H9 (cell line): Measurements from ENCODE around the gene SYP. TPM values are rescaled to one million over a fixed set of nuclear protein-coding genes. Genes with fewer than 3 reads are reported as not detected.

Experiments
- DNase-seq: peaks from one replicate; pipeline ENCODE4 v3.0.0-alpha.2; 2017
- H2AFZ ChIP-seq: one replicate; pipeline ENCODE4 v1.6.1; 2013; ENCODE audit warnings: mild to moderate bottlenecking, low read length, control low read depth, moderate library complexity
- H2AK5ac ChIP-seq: 2 replicates; pipeline ENCODE4 v1.6.1; 2013; ENCODE audit warnings: low read length, control low read depth, mixed read lengths; ENCODE audit not compliant: insufficient read length
- H2BK120ac ChIP-seq: one replicate; pipeline ENCODE4 v1.6.1; 2013; ENCODE audit warnings: low read depth, mild to moderate bottlenecking, low read length, control low read depth, inconsistent platforms; ENCODE audit not compliant: poor library complexity, severe bottlenecking
- H2BK12ac ChIP-seq: 2 replicates; pipeline ENCODE4 v1.6.1; 2013; ENCODE audit warnings: low read length, control low read depth, mixed read lengths, low read depth; ENCODE audit not compliant: insufficient read length
- H2BK15ac ChIP-seq: 2 replicates; pipeline ENCODE4 v1.6.1; 2013; ENCODE audit warnings: low read depth, low read length, control low read depth
- H2BK20ac ChIP-seq: one replicate; pipeline ENCODE4 v1.6.1; 2013; ENCODE audit warnings: low read depth, mild to moderate bottlenecking, low read length, control low read depth, inconsistent platforms; ENCODE audit not compliant: poor library complexity, severe bottlenecking
- H2BK5ac ChIP-seq: 2 replicates; pipeline ENCODE4 v1.6.1; 2013; ENCODE audit warnings: low read length, control low read depth, mixed read lengths; ENCODE audit not compliant: insufficient read length
- H3K14ac ChIP-seq: 2 replicates; pipeline ENCODE4 v1.6.1; 2013; ENCODE audit warnings: low read length, control low read depth; ENCODE audit not compliant: insufficient read depth
- H3K18ac ChIP-seq: 2 replicates; pipeline ENCODE4 v1.6.1; 2013; ENCODE audit warnings: low read depth, mild to moderate bottlenecking, mixed read lengths, low read length, control low read depth; ENCODE audit not compliant: insufficient read length
- H3K23ac ChIP-seq: 2 replicates; pipeline ENCODE4 v1.6.1; 2013; ENCODE audit warnings: low read length, control low read depth, mixed read lengths, low read depth; ENCODE audit not compliant: insufficient read length
- H3K23me2 ChIP-seq: 2 replicates; pipeline ENCODE4 v1.6.1; 2013; ENCODE audit warnings: low read depth, mild to moderate bottlenecking, mixed read lengths, low read length, control low read depth; ENCODE audit not compliant: insufficient read length, poor library complexity, severe bottlenecking
- H3K27ac ChIP-seq: 2 replicates; pipeline ENCODE4 v1.5.1; 2013; ENCODE audit warnings: low read length, control low read depth, mixed read lengths, low read depth; ENCODE audit not compliant: insufficient read length
- H3K27me3 ChIP-seq: 2 replicates; pipeline ENCODE4 v1.6.1; 2013; ENCODE audit warnings: low read length, control low read depth, inconsistent platforms; ENCODE audit not compliant: insufficient read depth
- H3K4ac ChIP-seq: 2 replicates; pipeline ENCODE4 v1.6.1; 2013; ENCODE audit warnings: low read depth, mild to moderate bottlenecking, control low read depth, inconsistent platforms, low read length, moderate library complexity
- H3K4me1 ChIP-seq: 2 replicates; pipeline ENCODE4 v1.6.1; 2013; ENCODE audit warnings: low read length, control low read depth, inconsistent platforms; ENCODE audit not compliant: insufficient read depth
- H3K4me2 ChIP-seq: 2 replicates; pipeline ENCODE4 v1.6.1; 2013; ENCODE audit warnings: low read length, control low read depth, mixed read lengths; ENCODE audit not compliant: insufficient read length, insufficient read depth
- H3K56ac ChIP-seq: 2 replicates; pipeline ENCODE4 v1.6.1; 2013; ENCODE audit warnings: low read depth, mild to moderate bottlenecking, mixed read lengths, low read length, control low read depth; ENCODE audit not compliant: insufficient read length
- H3K79me1 ChIP-seq: 2 replicates; pipeline ENCODE4 v1.6.1; 2013; ENCODE audit warnings: low read depth, mild to moderate bottlenecking, moderate library complexity, low read length, control low read depth, inconsistent platforms; ENCODE audit not compliant: insufficient read depth, poor library complexity, severe bottlenecking
- H3K79me2 ChIP-seq: 2 replicates; pipeline ENCODE4 v1.6.1; 2013; ENCODE audit warnings: low read length, control low read depth, inconsistent platforms; ENCODE audit not compliant: insufficient read depth
- H3K9ac ChIP-seq: 2 replicates; pipeline ENCODE4 v1.6.1; 2013; ENCODE audit warnings: low read length, control low read depth, mixed read lengths; ENCODE audit not compliant: insufficient read length; ENCODE audit errors: extremely low read depth
- H3K9me3 ChIP-seq: one replicate; pipeline ENCODE4 v1.6.1; 2013; ENCODE audit warnings: low read depth, low read length, inconsistent platforms; ENCODE audit not compliant: control insufficient read depth
- H3T11ph ChIP-seq: one replicate; pipeline ENCODE4 v1.6.1; 2013; ENCODE audit warnings: mild to moderate bottlenecking, low read length, control low read depth, inconsistent platforms
- H4K20me1 ChIP-seq: one replicate; pipeline ENCODE4 v1.6.1; 2013; ENCODE audit not compliant: control insufficient read depth, insufficient read length, insufficient read depth
- H4K5ac ChIP-seq: 2 replicates; pipeline ENCODE4 v1.6.1; 2013; ENCODE audit warnings: low read depth, mild to moderate bottlenecking, mixed read lengths, low read length, control low read depth; ENCODE audit not compliant: insufficient read length
- H4K8ac ChIP-seq: replicated peaks from 2 replicates; pipeline ENCODE4 v1.6.1; 2013; ENCODE audit warnings: low read length, control low read depth, mixed read lengths, low read depth; ENCODE audit not compliant: insufficient read length
- H4K91ac ChIP-seq: 2 replicates; pipeline ENCODE4 v1.6.1; 2013; ENCODE audit warnings: low read depth, mild to moderate bottlenecking, moderate library complexity, mixed read lengths, low read length, control low read depth; ENCODE audit not compliant: insufficient read length
- H3K27ac Mint-ChIP-seq, 3 experiments: 2 replicates in 2 of 3; 3 replicates in 1 of 3; pipeline ENCODE4 v1.8.0; 2020 to 2021; ENCODE audit warnings: mixed read lengths in 3 of 3, mild to moderate bottlenecking in 1 of 3, moderate library complexity in 1 of 3
- H3K27me3 Mint-ChIP-seq: 2 replicates; pipeline ENCODE4 v1.8.0; 2021; ENCODE audit warnings: low read depth, mild to moderate bottlenecking, moderate library complexity, mixed read lengths
- H3K36me3 Mint-ChIP-seq, 3 experiments: 2 replicates in 2 of 3; 3 replicates in 1 of 3; pipeline ENCODE4 v1.8.0; 2020 to 2021; ENCODE audit warnings: low read depth in 3 of 3, mixed read lengths in 3 of 3; ENCODE audit not compliant: insufficient read depth in 1 of 3
- H3K4me1 Mint-ChIP-seq, 2 experiments: 2 replicates each; pipeline ENCODE4 v1.8.0; 2020; ENCODE audit warnings: mixed read lengths in 2 of 2
- H3K4me3 Mint-ChIP-seq, 2 experiments: 2 replicates in 1 of 2; 3 replicates in 1 of 2; pipeline ENCODE4 v1.8.0; 2020 to 2021; ENCODE audit warnings: mild to moderate bottlenecking in 2 of 2, mixed read lengths in 2 of 2, moderate library complexity in 1 of 2
- H3K9me3 Mint-ChIP-seq, 2 experiments: 2 replicates in 1 of 2; 3 replicates in 1 of 2; pipeline ENCODE4 v1.8.0; 2020; ENCODE audit warnings: mild to moderate bottlenecking in 2 of 2, mixed read lengths in 2 of 2, moderate library complexity in 1 of 2
- CTCF ChIP-seq: fragments of 200-600 bp; sonication (generic); conservative IDR thresholded peaks from 3 replicates; pipeline ENCODE4 v1.8.0; 2021; ENCODE audit warnings: antibody characterized with exemption, mild to moderate bottlenecking
- WGBS: extraction: QIAGEN DNeasy Blood & Tissue Kit; methylation state at CpG from one replicate; pipeline ENCODE4 v1.1.7; 2013; ENCODE audit warnings: missing lambda C conversion rate, low lambda C conversion rate, mixed read lengths; ENCODE audit not compliant: insufficient read length; ENCODE audit errors: extremely low coverage; 5-methylcytosine and 5-hydroxymethylcytosine counted together
- total RNA-seq: library from RNA; stranded (reverse); gene quantifications from 2 replicates; pipeline ENCODE4 v1.2.1, GENCODE V29; 2021

The SYP gene
- total RNA-seq, 1 experiment from 2014 or later: 1.8 TPM

DNA sequence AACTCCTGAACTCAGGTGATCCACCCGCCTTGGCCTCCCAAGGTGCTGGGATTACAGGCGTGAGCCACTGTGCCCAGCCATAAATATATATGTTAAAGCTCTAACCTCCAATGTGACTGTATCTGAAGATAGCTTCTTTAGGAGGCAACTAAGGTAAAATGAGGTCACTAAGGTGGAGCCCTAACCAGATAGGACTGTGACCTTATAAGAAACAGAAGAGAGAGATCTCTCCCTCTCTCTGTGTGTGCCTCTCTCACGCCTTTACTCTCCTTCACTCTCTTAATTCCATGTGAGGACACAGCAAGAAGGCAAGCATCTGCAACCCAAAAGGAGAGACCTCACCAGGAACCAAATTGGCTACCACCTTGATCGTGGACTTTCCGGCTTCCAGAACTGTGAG lies 38.4 kb downstream of the SYP start:
- H3K4me3 Mint-ChIP-seq: peak overlapping the region in 1 of 2 experiments; percentile 28; a peak in 1 of 5 replicates
- H3K27me3 Mint-ChIP-seq: peaks cover 30% of the 10 kb centered on the region
- no peak overlapping the region for H3T11ph ChIP-seq
- no peak overlapping the region for H2BK12ac ChIP-seq
- H3K79me1 ChIP-seq: no peaks in the 10 kb centered on the region
- peaks cover 0 to 4% (median 2%) of the 10 kb centered on the region in 3 experiments; a peak in 2 of 7 replicates for H3K36me3 Mint-ChIP-seq
- DNase-seq: no peak
- H4K20me1 ChIP-seq: no peaks in the 10 kb centered on the region
- no peak overlapping the region for H3K4ac ChIP-seq
- H3K18ac ChIP-seq: no peak overlapping the region
- TF ChIP-seq CTCF: no peak
- H3K27ac ChIP-seq: no peak overlapping the region
- H4K5ac ChIP-seq: no peak overlapping the region
- H3K14ac ChIP-seq: no peak overlapping the region
- H2BK15ac ChIP-seq: no peak overlapping the region
- peaks cover 4 to 15% of the 10 kb centered on the region in 2 experiments for H3K4me1 Mint-ChIP-seq
- H2BK5ac ChIP-seq: no peak overlapping the region
- no peaks in the 10 kb centered on the region for H3K4me1 ChIP-seq
- H2AFZ ChIP-seq: no peak overlapping the region
- H3K27ac Mint-ChIP-seq: no peak overlapping the region
- H3K79me2 ChIP-seq: no peaks in the 10 kb centered on the region
- peaks cover 16% of the 10 kb centered on the region for H3K9me3 ChIP-seq
- peaks cover 58 to 67% of the 10 kb centered on the region in 2 experiments for H3K9me3 Mint-ChIP-seq
- no peak overlapping the region for H2BK20ac ChIP-seq
- H3K4me2 ChIP-seq: no peak overlapping the region
- no peaks in the 10 kb centered on the region; the same call in 1 of the 2 replicates for H3K27me3 ChIP-seq
- no peak overlapping the region for H2BK120ac ChIP-seq
- no CpG with 5 or more reads among the region's 5 CpGs for WGBS
- no peak overlapping the region for H2AK5ac ChIP-seq
- no peak overlapping the region for H3K9ac ChIP-seq
- H4K8ac ChIP-seq: no peak overlapping the region
- no peak overlapping the region for H3K23ac ChIP-seq
- no peak overlapping the region for H4K91ac ChIP-seq
- H3K23me2 ChIP-seq: peaks cover 6% of the 10 kb centered on the region
- H3K56ac ChIP-seq: no peak overlapping the region
